ENCODE results near the gene SPANXC.
"Not testable (repeated sequence)": the region's sequence is repeated elsewhere in the genome, so short reads cannot be mapped to it uniquely, and the experiment has no call there.

The SPANXC gene, protein sequence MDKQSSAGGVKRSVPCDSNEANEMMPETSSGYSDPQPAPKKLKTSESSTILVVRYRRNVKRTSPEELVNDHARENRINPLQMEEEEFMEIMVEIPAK

DNA sequence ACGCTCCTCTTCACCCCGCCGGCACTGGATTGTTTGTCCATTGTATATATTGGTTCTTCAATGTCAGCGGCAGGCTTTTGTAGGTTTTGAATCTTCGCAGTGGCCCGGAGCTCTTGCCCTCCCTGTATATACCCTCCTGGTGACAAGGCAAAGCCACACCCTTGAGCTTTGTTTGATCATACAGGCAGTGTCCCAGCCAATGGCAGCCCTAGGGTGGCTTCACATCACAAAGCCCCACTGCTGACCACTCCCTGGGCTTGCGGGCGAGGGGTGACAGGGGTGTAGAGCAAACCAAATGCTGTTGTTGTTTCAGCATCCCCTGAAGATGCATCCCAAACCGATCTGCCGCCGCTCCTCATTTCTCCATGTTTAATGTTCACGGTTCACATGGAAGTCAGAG, at the start of gene SPANXC:
SPANXC (minus strand) TSS at position 101 of the 400 bp plus-strand sequence; CDS start at position 41, 60 bp downstream.
- not testable (repeated sequence) for DNase-seq

DNA sequence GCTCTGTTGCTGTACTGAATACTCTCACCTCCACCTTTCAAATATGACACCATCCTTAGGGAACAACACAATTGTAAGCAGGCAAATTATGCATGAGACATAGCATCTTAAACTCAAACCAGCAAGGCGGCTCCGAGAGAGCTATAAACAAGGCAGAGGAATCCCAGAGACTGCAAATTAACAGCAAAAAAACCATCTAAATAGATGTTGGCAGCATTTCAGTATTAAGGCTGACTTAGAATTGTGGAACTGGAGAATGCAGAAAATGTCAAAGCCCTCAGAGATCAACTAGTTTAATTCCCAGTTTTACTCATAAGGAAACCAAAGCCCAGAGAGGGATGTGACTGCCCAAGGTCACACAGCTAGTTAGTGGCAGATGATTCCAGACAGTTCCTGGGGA, 37.2 kb upstream of the SPANXC start:
- DNase-seq = no peak

DNA sequence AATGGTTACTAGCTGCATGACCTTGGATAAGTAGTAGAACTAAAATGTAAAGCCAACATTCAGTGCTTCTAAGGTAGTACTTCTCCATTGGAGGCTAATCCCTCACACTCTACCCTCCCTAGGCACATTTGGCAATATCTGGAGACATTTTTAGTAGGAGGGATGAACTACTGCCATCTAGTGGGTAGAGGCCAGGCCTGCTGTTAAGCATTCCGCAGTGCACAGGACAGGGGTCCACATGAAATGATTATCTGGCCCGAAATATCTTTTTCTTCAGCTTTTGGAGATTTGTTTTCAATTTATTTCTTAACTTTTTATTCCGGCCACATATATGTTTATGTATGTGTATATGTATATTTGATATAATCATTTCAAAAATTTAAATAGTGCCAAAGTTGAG, 36.0 kb upstream of the SPANXC start:
- no peak for DNase-seq

DNA sequence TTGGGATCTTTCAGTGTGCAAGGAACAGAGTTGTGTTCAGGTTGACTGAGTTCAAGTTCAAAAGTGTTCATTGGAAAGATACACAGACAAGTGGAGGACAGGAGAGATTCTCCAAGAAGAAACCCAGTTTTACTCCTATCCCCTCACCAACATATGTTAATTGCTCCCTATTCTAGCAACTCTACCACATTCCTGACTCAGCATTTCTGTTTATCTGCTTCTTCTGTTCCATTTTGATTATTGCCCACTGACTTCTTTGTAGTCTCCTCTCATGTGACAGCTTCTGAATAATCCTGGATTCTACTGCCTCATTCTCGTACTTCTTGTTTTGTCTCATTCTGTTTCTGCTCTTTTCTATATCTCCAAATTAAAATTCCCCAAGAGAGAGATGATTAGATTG, 15.8 kb upstream of the SPANXC start:
- DNase-seq = no peak

DNA sequence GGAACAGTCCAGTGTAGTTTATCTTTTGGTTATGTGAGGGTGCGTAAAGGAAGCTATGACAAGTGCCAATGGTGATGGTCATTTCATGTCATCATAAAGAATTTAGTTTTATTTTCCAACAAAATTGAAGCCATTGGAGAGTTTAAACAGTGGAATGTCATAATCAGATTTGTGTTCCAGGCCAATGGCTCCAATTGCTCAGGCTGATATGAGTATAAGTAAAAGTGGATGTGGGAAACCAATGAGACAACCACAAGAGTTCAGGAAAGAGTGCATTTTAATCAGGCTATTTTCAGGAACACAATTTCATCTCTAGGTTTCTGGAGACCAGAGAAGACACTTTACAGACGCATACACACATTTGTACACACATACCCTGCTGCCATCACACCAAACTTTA, 20.7 kb downstream of the SPANXC start:
- DNase-seq = no peak

DNA sequence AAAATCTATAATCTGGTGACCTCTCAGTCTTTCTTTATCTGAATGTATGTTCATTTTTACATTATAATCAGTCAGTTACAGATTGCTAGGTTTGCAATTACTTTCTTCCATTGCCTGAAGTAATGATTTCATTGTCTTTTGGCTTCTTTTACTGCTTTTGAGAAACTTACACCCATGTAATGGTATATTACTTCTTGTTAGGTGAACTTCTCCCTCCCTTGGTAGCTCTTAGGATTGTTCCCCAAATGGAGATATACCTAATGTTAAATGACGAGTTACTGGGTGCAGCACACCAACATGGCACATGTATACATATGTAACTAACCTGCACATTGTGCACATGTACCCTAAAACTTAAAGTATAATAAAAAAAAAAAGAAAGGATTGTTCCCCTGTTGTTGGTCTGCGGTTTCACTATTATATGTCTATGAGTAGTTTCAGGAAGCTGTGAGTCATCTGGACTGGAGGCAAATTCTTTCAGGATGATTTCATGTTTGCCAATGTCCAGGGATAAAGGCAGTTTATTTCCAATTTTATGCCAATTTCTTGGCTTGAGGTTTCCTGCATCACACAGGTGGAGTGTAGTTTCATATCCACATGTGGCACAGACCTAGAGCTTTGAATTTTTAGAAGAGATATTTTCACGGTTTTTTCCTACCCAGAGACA, 21.8 kb downstream of the SPANXC start:
- DNase-seq = no peak

DNA sequence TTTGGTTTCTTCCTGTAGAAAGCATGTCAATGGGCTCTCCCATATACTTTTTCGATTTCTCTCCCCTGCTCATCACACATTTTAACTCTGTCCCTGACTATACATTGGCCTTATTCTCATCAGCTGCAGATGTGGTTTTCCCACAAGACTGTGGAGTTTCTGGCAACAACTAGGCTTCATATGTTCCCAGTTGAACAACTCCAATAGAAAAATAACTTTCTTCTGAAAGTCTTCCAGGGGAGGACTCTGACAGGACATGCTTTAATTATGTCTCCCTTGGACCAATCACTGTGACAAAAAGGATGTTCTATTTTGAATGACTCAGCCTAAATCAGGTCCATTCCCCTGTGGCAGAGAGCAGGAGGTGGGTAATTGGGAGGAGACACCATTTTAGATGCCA, 28.1 kb downstream of the SPANXC start:
- DNase-seq = no peak

DNA sequence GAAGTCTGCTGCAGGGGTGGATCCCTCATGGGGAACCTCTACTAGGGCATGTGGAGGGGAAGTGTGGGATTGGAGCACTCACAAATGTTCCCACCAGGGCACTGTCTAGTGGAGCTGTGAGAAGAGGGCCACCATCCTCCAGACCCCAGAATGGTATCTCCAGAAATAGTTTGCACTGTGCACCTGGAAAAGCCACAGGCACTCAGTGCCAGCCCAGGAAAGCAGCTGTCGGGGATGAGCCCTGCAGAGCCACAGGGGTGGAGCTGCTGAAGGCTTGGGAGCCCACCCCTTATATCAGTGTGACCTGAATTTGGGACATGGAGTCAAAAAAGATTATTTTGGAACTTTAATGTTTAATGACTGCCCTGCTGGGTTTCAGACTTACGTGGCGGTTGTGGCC, 40.4 kb downstream of the SPANXC start:
- DNase-seq = no peak
